Glutamatergic neuron (in vitro differentiated cells): ENCODE data around the gene ZBTB16. TPM values are rescaled to one million over a fixed set of nuclear protein-coding genes. Genes with fewer than 3 reads are reported as not detected.

Experiments used
- DNase-seq: peaks from one replicate; pipeline ENCODE4 v3.0.0; 2022
- H3K27ac Mint-ChIP-seq: one replicate; pipeline ENCODE4 v1.8.0; 2020; ENCODE audit warnings: mild to moderate bottlenecking, mixed read lengths, inconsistent platforms; ENCODE audit not compliant: unreplicated experiment
- H3K27me3 Mint-ChIP-seq: one replicate; pipeline ENCODE4 v1.8.0; 2020; ENCODE audit warnings: mild to moderate bottlenecking, moderate library complexity, mixed read lengths, inconsistent platforms; ENCODE audit not compliant: unreplicated experiment
- H3K36me3 Mint-ChIP-seq: one replicate; pipeline ENCODE4 v1.8.0; 2020; ENCODE audit warnings: mild to moderate bottlenecking, mixed read lengths, inconsistent platforms; ENCODE audit not compliant: unreplicated experiment
- H3K4me1 Mint-ChIP-seq: one replicate; pipeline ENCODE4 v1.8.0; 2020; ENCODE audit warnings: mild to moderate bottlenecking, low read depth, mixed read lengths, inconsistent platforms; ENCODE audit not compliant: unreplicated experiment
- H3K4me3 Mint-ChIP-seq: one replicate; pipeline ENCODE4 v1.8.0; 2020; ENCODE audit warnings: mild to moderate bottlenecking, mixed read lengths, inconsistent platforms; ENCODE audit not compliant: unreplicated experiment
- H3K9me3 Mint-ChIP-seq: one replicate; pipeline ENCODE4 v1.8.0; 2020; ENCODE audit warnings: mild to moderate bottlenecking, moderate library complexity, mixed read lengths, inconsistent platforms; ENCODE audit not compliant: unreplicated experiment
- total RNA-seq: library from RNA; stranded (reverse); fragmentation: NEBNext Ultra II Directional; extraction: Animal tissue kit (Norgen Biotek cat#: 25700); gene quantifications from one replicate; pipeline ENCODE4 v1.2.1, GENCODE V29; 2021; ENCODE audit not compliant: unreplicated experiment
- TF ChIP-seq, protein P1 (sequence below): fragments of 200-600 bp; sonication (generic); IDR thresholded peaks from one replicate; pipeline ENCODE4 v1.5.0; 2021; ENCODE audit not compliant: partially characterized antibody, unreplicated experiment

The ZBTB16 gene
- total RNA-seq, 1 donor from 2014 or later = 9.0 TPM

- TF ChIP-seq, protein P1, sequence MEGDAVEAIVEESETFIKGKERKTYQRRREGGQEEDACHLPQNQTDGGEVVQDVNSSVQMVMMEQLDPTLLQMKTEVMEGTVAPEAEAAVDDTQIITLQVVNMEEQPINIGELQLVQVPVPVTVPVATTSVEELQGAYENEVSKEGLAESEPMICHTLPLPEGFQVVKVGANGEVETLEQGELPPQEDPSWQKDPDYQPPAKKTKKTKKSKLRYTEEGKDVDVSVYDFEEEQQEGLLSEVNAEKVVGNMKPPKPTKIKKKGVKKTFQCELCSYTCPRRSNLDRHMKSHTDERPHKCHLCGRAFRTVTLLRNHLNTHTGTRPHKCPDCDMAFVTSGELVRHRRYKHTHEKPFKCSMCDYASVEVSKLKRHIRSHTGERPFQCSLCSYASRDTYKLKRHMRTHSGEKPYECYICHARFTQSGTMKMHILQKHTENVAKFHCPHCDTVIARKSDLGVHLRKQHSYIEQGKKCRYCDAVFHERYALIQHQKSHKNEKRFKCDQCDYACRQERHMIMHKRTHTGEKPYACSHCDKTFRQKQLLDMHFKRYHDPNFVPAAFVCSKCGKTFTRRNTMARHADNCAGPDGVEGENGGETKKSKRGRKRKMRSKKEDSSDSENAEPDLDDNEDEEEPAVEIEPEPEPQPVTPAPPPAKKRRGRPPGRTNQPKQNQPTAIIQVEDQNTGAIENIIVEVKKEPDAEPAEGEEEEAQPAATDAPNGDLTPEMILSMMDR = no peak
- Mint-ChIP-seq H3K4me3 (no peak overlapping the region), H3K4me1 (peaks cover 3% of the 10 kb centered on the region), H3K36me3 (no peaks in the 10 kb centered on the region), H3K27ac (no peak overlapping the region), H3K9me3 (peaks cover 2% of the 10 kb centered on the region), H3K27me3 (peaks cover 6% of the 10 kb centered on the region)
- no peak for DNase-seq
Measured at GRCh38 chr11:114053406-114053805, 6.1 kb upstream of the ZBTB16 start.

- no peak for DNase-seq
- TF ChIP-seq, protein P1 = no peak
- H3K9me3 Mint-ChIP-seq = peaks cover 2% of the 10 kb centered on the region
- no peak overlapping the region for H3K27ac Mint-ChIP-seq
- H3K4me3 Mint-ChIP-seq = no peak overlapping the region
- peaks cover 6% of the 10 kb centered on the region for H3K27me3 Mint-ChIP-seq
- peaks cover 3% of the 10 kb centered on the region for H3K4me1 Mint-ChIP-seq
- H3K36me3 Mint-ChIP-seq = no peaks in the 10 kb centered on the region
Measured at GRCh38 chr11:114054806-114055205, 4.7 kb upstream of the ZBTB16 start.

DNA sequence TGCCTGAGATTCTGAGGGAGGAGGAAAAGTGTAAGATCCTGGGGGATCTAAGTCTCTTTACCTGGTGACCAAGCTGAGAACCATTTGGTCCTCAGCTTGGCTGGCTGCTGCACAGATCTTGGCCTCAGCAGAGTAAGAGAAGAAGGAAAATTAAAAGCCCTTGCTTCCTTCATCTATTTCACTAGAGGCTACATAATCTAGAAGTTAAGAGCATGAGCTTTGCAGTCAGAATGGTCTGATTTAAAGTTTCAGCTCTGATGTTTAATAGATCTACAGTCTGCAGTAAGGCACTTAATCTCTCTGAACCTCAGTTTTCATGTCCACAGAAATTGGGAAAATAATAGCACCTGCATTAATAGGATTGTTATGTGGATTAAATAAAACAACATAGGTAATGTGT is 3.1 kb upstream of the ZBTB16 start:
- Mint-ChIP-seq H3K4me3 (no peak overlapping the region), H3K9me3 (peaks cover 3% of the 10 kb centered on the region), H3K27me3 (peaks cover 9% of the 10 kb centered on the region), H3K27ac (no peak overlapping the region), H3K36me3 (no peaks in the 10 kb centered on the region), H3K4me1 (peaks cover 5% of the 10 kb centered on the region)
- TF ChIP-seq, protein P1 = no peak
- no peak for DNase-seq

DNA sequence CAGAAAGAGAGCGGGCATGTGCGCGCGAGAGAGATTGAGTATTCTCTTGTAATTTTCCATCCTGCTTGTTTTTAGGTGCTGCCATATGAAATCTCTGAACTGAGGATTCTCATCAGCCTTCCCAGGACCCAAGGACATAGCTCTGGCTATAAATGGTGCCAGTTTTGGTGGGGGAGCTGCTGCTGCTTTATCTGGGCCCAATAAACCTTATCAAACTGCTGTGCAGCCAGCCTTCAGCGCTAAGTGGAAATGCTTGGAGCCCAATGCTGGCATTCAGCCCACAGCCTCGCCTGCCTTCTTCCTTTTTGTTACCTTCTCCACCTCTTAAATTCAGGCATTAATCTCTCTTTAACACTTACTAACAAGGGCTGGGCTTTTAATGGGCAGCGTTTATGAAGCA is 2.4 kb upstream of the ZBTB16 start:
- TF ChIP-seq, protein P1 = no peak
- Mint-ChIP-seq H3K4me1 (peaks cover 5% of the 10 kb centered on the region), H3K27ac (no peak overlapping the region), H3K9me3 (peaks cover 3% of the 10 kb centered on the region), H3K27me3 (peaks cover 9% of the 10 kb centered on the region), H3K36me3 (no peaks in the 10 kb centered on the region), H3K4me3 (no peak overlapping the region)
- DNase-seq = no peak

- TF ChIP-seq, protein P1 = no peak
- H3K4me3 Mint-ChIP-seq = no peak overlapping the region
- H3K27me3 Mint-ChIP-seq = peaks cover 11% of the 10 kb centered on the region
- no peak overlapping the region for H3K27ac Mint-ChIP-seq
- H3K9me3 Mint-ChIP-seq = peaks cover 3% of the 10 kb centered on the region
- peaks cover 7% of the 10 kb centered on the region for H3K4me1 Mint-ChIP-seq
- H3K36me3 Mint-ChIP-seq = no peaks in the 10 kb centered on the region
- DNase-seq = no peak
Measured at GRCh38 chr11:114057605-114058004, 1.9 kb upstream of the ZBTB16 start.
